Uterus (tissue), 2 donors: ENCODE results near the gene POLR3G.

Experiments used
- CTCF ChIP-seq, 4 experiments: fragments of 200-600 bp in 2 of 4; fragments of 450-650 bp in 2 of 4; sonication (generic) in 2 of 4; IDR thresholded peaks; one replicate each; pipeline ENCODE4 v1.5.1; 2016 to 2019; ENCODE audit warnings: antibody characterized with exemption in 4 of 4, mild to moderate bottlenecking in 2 of 4, moderate library complexity in 1 of 4
- POLR2A ChIP-seq, 2 donors: fragments of 450-650 bp; IDR thresholded peaks; one replicate each; pipeline ENCODE4 v1.6.1; 2016; ENCODE audit warnings: antibody characterized with exemption in 2 of 2, mild to moderate bottlenecking in 1 of 2, moderate library complexity in 1 of 2

GRCh38 chr5:90555666-90556065 is 81.0 kb downstream of the POLR3G start:
- TF ChIP-seq CTCF (IDR thresholded peaks at IDR 0.05) (no peak), POLR2A (IDR thresholded peaks at IDR 0.05) (no peak)
